NB4 (cell line): Measurements from ENCODE around the gene ITFG2.

Source experiments
- DNase-seq: peaks from one replicate; pipeline ENCODE4 v3.0.0; 2010; ENCODE audit warnings: low read depth
- H3K4me3 ChIP-seq: one replicate; pipeline ENCODE4 v1.5.1; 2011; ENCODE audit warnings: mild to moderate bottlenecking, low read depth, low read length, moderate library complexity
- CTCF ChIP-seq: IDR thresholded peaks from one replicate; pipeline ENCODE4 v1.5.1; 2012; ENCODE audit warnings: low read depth, low read length
- MAX ChIP-seq: IDR thresholded peaks from 2 replicates; pipeline ENCODE4 v1.6.1; 2011; ENCODE audit warnings: low read depth, low read length
- MYC ChIP-seq: IDR thresholded peaks from 2 replicates; pipeline ENCODE4 v1.6.1; 2011; ENCODE audit warnings: low read depth, low read length
- POLR2A ChIP-seq: IDR thresholded peaks from 2 replicates; pipeline ENCODE4 v1.6.1; 2011; ENCODE audit warnings: mild to moderate bottlenecking; ENCODE audit not compliant: insufficient read length; ENCODE audit errors: extremely low read depth

ITFG2 gene

GRCh38 chr12:2823483-2823882, 11.0 kb downstream of the ITFG2 start:
- no peak overlapping the region for H3K4me3 ChIP-seq
- DNase-seq = no peak
- TF ChIP-seq CTCF (no peak), MYC (no peak), MAX (no peak), POLR2A (no peak)

- no peak for TF ChIP-seq CTCF
- TF ChIP-seq MAX = no peak
- TF ChIP-seq MYC = no peak
- TF ChIP-seq POLR2A = no peak
- H3K4me3 ChIP-seq = no peak overlapping the region
- no peak for DNase-seq
Observed at GRCh38 chr12:2824541-2824940, 12.1 kb downstream of the ITFG2 start.

GRCh38 chr12:2825132-2825531, 12.7 kb downstream of the ITFG2 start:
- DNase-seq = no peak
- H3K4me3 ChIP-seq = no peak overlapping the region
- no peak for TF ChIP-seq POLR2A
- no peak for TF ChIP-seq MAX
- no peak for TF ChIP-seq CTCF

- no peak overlapping the region for H3K4me3 ChIP-seq
- no peak for DNase-seq
- no peak for TF ChIP-seq CTCF
- no peak for TF ChIP-seq MYC
- TF ChIP-seq MAX = no peak
- no peak for TF ChIP-seq POLR2A
Observed at GRCh38 chr12:2826036-2826435, 13.6 kb downstream of the ITFG2 start.

- no peak overlapping the region for H3K4me3 ChIP-seq
- DNase-seq = no peak
- TF ChIP-seq POLR2A = no peak
- no peak for TF ChIP-seq MYC
- no peak for TF ChIP-seq CTCF
- TF ChIP-seq MAX = no peak
Observed at GRCh38 chr12:2826721-2827515, 14.4 kb downstream of the ITFG2 start.
